Neutrophil (primary cell): ENCODE data around the gene HRH1.

Source experiments
- H3K27ac ChIP-seq: fragments of 200-600 bp; sonication (generic); 2 replicates; pipeline ENCODE4 v1.5.1; 2016; ENCODE audit warnings: mild to moderate bottlenecking, moderate library complexity
- H3K27me3 ChIP-seq: fragments of 200-600 bp; sonication (generic); 2 replicates; pipeline ENCODE4 v1.6.0; 2016; ENCODE audit warnings: mild to moderate bottlenecking
- H3K36me3 ChIP-seq: fragments of 200-600 bp; sonication (generic); 2 replicates; pipeline ENCODE4 v1.5.1; 2017
- H3K4me1 ChIP-seq, 2 experiments: fragments of 200-600 bp in 1 of 2; sonication (generic) in 1 of 2; 1 replicate in 1 of 2; 2 replicates in 1 of 2; pipeline versions ENCODE4 v1.5.1 to v1.6.1; 2013 to 2016; ENCODE audit warnings: low read depth in 1 of 2, low read length in 1 of 2, mild to moderate bottlenecking in 1 of 2, moderate library complexity in 1 of 2; ENCODE audit not compliant: control insufficient read depth in 1 of 2, insufficient read depth in 1 of 2
- H3K4me3 ChIP-seq, 2 experiments: fragments of 200-600 bp in 1 of 2; sonication (generic) in 1 of 2; 1 replicate in 1 of 2; 2 replicates in 1 of 2; pipeline ENCODE4 v1.5.1; 2013 to 2016; ENCODE audit warnings: low read depth in 1 of 2, low read length in 1 of 2, mild to moderate bottlenecking in 1 of 2, moderate library complexity in 1 of 2
- H3K9me3 ChIP-seq: fragments of 200-600 bp; sonication (generic); 2 replicates; pipeline ENCODE4 v1.5.1; 2016
- CTCF ChIP-seq: fragments of 200-600 bp; sonication (generic); IDR thresholded peaks from 2 replicates; pipeline ENCODE4 v1.5.1; 2016; ENCODE audit warnings: antibody characterized with exemption

The HRH1 gene

GRCh38 chr3:11240496-11240895 is 86.2 kb downstream of the HRH1 start:
- Histone ChIP-seq H3K36me3 (no peaks in the 10 kb centered on the region), H3K9me3 (no peaks in the 10 kb centered on the region), H3K27ac (no peak overlapping the region), H3K4me3 (no peak overlapping the region), H3K27me3 (no peaks in the 10 kb centered on the region), H3K4me1 (peaks cover 0 to 3% of the 10 kb centered on the region in 2 experiments)
- no peak for TF ChIP-seq CTCF

GRCh38 chr3:11244121-11244677 is 89.9 kb downstream of the HRH1 start:
- Histone ChIP-seq H3K9me3 (no peaks in the 10 kb centered on the region), H3K27me3 (no peaks in the 10 kb centered on the region), H3K4me3 (no peak overlapping the region), H3K36me3 (no peaks in the 10 kb centered on the region), H3K27ac (no peak overlapping the region), H3K4me1 (peaks cover 3 to 5% of the 10 kb centered on the region in 2 experiments)
- no peak for TF ChIP-seq CTCF

DNA sequence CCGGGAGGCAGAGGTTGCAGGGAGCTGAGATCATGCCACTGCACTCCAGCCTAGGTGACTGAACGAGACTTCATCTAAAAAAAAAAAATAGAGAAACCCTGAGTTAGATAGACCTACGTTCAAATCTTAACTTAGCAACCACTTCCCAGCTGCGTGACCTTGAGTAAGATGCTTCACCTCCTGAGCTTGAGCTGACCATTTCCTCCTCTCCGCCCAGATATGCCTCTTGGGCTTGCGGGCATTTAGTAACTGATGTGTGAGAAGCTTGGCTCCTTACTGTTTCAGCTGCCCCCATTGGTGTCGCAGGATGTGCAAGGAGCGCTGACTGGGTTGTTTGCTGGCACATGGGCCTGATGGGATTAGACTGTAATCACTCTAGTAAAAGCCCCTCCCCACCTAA is 91.0 kb downstream of the HRH1 start:
- Histone ChIP-seq H3K4me3 (no peak overlapping the region), H3K36me3 (no peaks in the 10 kb centered on the region), H3K9me3 (no peaks in the 10 kb centered on the region), H3K4me1 (peaks cover 3 to 5% of the 10 kb centered on the region in 2 experiments), H3K27ac (no peak overlapping the region), H3K27me3 (no peaks in the 10 kb centered on the region)
- no peak for TF ChIP-seq CTCF

GRCh38 chr3:11245827-11246662 is 91.8 kb downstream of the HRH1 start:
- Histone ChIP-seq H3K36me3 (no peaks in the 10 kb centered on the region), H3K4me3 (no peak overlapping the region), H3K9me3 (no peaks in the 10 kb centered on the region), H3K27ac (no peak overlapping the region), H3K4me1 (peaks cover 3 to 5% of the 10 kb centered on the region in 2 experiments), H3K27me3 (no peaks in the 10 kb centered on the region)
- TF ChIP-seq CTCF = no peak

DNA sequence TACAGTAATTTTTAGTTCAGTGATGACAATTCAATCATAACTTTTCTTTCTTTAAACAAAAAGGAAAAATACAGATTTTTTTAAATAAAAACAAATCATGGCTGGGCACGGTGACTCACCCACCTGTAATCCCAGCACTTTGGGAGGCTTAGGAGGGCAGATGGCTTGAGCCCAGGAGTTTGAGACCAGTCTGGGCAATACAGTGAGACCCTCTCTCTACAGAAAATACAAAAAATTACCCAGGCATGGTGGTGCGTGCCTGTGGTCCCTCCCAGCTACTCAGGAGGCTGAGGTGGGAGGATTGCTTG is 92.3 kb downstream of the HRH1 start:
- Histone ChIP-seq H3K4me1 (peaks cover 3 to 5% of the 10 kb centered on the region in 2 experiments), H3K36me3 (no peaks in the 10 kb centered on the region), H3K9me3 (no peaks in the 10 kb centered on the region), H3K27me3 (no peaks in the 10 kb centered on the region), H3K27ac (no peak overlapping the region), H3K4me3 (no peak overlapping the region)
- TF ChIP-seq CTCF = no peak
